Left renal pelvis (tissue), 4 donors: ENCODE data around the gene TSPAN15. TPM values are rescaled to one million over a fixed set of nuclear protein-coding genes. Genes with fewer than 3 reads are reported as not detected.
"Not testable (repeated sequence)": the region's sequence is repeated elsewhere in the genome, so short reads cannot be mapped to it uniquely, and the experiment has no call there.

Experiments
- DNase-seq, 4 donors: peaks; one replicate each; pipeline ENCODE4 v3.0.0-alpha.2; 2013; ENCODE audit warnings: low read depth in 4 of 4, low spot score in 3 of 4
- polyA plus RNA-seq, 4 donors: library from polyadenylated mRNA; unstranded; fragments of 120-200 nt; gene quantifications; one replicate each; pipeline ENCODE4 v1.2.1, GENCODE V29; 2013; ENCODE audit not compliant: insufficient read length in 4 of 4

The TSPAN15 gene
- polyA plus RNA-seq, 4 donors, result 9.8 to 73.9 (median 65.2) TPM

DNA sequence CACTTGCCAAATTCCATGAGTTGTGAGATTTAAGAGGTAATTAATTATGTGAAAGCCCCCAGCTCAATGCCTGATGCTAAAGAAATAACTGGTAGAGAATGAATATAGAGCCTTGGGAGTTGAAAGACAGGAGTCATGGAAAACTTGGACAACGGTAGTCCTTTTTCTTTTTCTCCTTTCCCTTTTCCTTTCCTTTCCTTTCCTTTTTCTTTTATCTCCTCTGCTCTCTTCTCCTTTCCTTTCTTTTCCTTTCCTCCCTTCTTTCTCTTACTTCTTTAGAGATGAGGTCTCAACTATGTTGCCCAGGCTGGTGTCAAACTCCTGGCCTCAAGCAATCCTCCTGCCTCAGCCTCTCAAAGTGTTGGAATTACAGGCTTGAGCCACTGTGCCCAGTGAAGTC is 7.9 kb upstream of the TSPAN15 start:
- DNase-seq, result no peak

DNA sequence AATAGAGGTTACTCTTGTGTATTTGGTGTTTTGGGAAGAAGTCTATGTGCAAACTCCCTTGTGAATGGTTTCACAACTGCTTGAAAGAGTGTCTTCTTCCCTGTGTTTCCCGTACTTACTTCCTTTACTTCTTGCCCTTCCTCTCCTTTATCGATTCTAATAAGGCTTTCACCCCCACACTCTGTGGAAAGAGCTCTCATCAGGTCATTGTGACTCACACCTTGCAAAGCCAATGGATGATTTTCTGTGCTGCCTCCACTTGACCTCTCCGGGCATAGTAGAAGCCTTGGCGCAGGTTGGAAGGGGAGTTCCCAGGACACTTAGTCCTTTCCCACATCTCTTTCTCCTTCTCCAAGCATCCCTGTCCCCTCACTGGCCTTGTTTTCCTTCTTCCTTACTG is 6.2 kb upstream of the TSPAN15 start:
- DNase-seq, result no peak

GRCh38 chr10:69446229-69446628 is 5.0 kb upstream of the TSPAN15 start:
- DNase-seq, result no peak

- no peak for DNase-seq
Measured at GRCh38 chr10:69446650-69447151, 4.6 kb upstream of the TSPAN15 start.

GRCh38 chr10:69449841-69450240 is 1.4 kb upstream of the TSPAN15 start:
- DNase-seq, result no peak

DNA sequence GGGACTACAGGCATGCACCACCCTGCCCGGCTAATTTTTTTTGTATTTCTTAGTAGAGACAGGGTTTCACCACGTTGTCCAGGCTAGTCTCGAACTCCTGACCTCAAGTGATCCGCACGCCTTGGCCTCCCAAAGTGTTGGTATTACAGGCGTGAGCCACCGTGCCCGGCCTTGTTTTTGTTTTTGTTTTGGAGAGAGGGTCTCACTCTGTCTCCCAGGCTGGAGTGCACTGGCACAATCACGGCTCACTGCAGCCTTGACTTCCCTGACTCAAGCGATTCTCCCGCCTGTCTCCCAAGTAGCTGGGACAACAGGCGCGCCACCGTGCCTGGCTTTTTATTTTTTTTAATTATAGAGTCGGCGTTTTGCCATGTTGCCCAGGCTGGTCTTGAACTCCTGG is 870 bp upstream of the TSPAN15 start:
- not testable (repeated sequence) for DNase-seq

GRCh38 chr10:69451784-69452251 is 553 bp downstream of the TSPAN15 start:
- no peak for DNase-seq

- no peak for DNase-seq
Measured at GRCh38 chr10:69452676-69453415, 1.6 kb downstream of the TSPAN15 start.

DNA sequence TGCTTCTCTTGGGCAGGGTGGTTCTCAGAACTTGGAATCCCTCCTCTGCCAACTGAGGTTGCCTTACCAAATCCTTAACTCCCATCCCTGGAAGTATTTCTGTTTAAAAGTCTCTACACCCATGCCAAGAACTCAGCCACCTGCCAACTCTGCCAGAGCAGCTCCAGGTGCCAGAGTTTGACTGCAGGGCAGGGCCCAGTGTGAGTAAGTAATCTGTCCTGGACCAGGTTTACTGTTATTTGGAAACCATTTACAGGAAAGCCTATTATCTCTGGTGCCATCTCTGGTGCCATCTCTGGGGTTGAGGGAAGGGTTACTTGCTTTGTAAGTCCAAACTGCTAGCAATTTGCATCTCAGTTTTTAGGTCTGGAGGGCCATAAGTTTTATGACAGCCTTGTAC is 2.5 kb downstream of the TSPAN15 start:
- no peak for DNase-seq

DNA sequence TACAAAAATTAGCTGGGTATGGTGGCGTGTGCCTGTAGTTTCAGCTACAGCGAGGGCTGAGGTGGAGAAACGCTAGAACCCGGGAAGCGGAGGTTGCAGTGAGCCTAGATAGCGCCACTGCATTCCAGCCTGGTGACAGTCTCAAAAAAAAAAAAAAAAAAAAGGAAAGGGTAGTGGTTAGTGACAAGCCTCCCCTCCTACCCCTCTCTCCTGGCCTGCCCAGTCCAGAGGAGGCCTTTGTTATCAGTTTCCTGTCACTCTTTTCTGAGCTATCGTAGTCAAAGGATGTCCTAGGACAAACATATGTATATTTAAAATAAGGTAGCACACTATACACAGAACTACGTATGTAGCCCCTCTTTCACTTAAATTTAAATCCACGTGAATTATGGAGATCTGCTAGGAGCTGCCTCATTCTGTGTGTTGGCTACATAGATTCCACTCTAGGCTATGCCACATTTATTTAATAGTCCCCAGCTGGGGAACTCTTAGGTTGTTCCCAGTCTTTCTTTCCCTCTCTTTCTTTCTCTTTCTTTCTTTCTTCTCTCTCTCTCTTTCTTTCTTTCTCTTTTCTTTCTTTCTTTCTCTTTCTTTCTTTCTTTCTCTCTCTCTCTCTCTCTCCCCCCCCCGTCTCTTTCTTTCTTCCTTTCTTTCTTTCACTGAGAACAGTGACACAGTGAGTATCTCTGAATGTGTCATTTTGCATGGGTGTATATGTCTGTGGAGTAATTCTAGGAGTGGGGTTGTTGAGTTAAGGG is 3.9 kb downstream of the TSPAN15 start:
- no peak for DNase-seq

DNA sequence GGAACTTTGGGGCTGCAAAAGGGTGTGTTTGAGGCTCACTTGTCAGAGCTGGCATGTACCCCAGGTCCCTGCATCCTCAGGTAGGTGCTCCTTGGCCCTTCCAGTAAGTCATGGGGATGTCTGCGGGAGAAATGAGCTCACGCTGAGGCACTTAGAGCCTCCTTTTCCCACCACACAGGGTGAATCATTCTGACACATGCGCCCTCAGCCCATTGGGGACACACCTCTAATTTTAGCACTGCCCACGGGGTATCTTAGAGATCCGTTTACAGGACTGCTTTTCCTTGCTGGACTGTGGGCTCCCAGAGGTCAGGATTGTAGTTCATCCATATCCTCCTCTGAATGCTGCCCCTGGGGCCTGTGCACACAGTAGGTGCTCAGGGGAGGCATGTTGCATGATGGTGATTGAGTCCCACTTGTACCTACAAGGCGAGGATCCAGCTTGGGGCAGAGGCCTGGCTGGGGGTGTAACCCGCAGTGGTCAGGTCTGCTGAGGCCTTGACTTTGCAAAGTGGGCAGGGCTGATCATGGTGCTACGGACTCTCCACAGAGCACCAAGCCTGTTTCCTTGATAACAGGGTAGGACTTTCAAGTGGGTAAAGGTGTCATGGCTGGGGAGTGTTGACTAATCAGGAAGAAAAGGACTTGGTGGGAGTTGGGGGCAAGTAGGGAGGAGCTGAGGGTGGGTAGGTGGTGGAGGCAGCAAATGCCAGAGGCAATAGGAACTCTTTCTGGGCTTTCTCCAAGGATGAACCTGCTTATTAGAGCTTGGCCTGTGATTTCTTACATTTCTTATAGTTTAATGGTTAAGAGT is 5.8 kb downstream of the TSPAN15 start:
- DNase-seq, result no peak

- no peak for DNase-seq
Measured at GRCh38 chr10:69457771-69458237, 6.5 kb downstream of the TSPAN15 start.

DNA sequence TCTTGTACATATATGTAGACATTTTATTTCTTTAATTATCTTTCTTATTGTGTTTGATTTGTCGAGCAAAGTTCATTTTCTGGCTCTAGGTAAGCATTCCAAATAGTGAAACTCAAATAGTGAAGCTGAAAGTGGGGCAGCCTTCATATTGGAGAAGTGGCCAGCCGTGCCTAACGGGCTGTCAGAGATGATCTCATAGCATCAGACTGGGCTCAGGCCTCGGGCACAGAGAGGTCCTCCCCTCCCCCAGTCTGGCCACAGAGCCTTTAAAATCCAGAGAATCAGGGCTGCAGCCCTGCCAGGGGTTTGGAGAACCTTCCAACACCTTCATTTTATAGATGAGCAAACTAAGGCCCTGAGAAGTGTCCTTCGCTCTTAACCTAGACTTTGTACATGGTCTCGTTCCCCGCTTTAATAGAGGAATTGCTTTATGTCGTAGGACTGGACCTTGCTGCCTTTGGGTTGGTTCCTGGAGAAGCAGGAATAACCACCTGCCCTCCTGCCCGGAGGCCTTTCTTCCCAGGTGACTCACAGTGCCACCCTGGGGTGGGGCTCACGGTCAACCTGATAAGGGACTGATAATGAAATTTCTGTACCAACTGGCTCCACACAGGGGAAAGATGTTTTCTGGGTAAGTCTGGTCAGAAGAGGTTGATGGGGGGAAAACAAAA is 7.3 kb downstream of the TSPAN15 start:
- no peak for DNase-seq

- no peak for DNase-seq
Measured at GRCh38 chr10:69459101-69459790, 8.0 kb downstream of the TSPAN15 start.

- no peak for DNase-seq
Measured at GRCh38 chr10:69459893-69460575, 8.8 kb downstream of the TSPAN15 start.

DNA sequence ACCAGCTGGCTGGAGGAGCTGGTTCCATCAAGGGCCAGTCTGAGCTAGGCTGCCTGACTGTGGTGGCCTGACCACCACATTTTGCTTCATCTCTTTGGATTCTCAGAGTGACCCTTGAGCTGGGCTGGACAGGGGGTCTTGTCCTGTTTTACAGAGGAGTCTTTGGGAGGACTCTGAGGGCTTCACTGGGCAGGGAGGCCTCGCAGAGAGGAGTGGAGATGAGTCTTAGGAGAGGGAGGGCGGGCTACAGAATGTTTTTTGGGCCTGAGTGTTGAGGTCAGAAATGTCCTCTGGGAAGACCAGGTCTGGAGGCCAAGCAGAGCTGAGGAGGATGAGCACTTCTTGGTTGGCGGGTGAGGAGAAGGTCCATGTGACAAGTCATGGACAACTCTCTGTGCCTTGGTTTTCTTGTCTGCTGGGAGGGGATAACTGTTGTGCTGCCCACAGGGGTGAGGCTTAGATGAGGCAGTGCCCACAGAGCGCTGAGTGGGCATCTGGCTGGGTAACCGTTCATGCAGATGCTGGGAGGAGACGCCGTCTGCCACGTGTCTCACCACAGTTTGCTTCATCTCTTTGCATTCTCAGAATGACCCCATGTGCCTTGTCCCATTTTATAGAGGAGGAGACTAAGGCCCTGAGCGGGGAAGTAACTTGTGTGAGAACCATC is 9.4 kb downstream of the TSPAN15 start:
- DNase-seq, result no peak

DNA sequence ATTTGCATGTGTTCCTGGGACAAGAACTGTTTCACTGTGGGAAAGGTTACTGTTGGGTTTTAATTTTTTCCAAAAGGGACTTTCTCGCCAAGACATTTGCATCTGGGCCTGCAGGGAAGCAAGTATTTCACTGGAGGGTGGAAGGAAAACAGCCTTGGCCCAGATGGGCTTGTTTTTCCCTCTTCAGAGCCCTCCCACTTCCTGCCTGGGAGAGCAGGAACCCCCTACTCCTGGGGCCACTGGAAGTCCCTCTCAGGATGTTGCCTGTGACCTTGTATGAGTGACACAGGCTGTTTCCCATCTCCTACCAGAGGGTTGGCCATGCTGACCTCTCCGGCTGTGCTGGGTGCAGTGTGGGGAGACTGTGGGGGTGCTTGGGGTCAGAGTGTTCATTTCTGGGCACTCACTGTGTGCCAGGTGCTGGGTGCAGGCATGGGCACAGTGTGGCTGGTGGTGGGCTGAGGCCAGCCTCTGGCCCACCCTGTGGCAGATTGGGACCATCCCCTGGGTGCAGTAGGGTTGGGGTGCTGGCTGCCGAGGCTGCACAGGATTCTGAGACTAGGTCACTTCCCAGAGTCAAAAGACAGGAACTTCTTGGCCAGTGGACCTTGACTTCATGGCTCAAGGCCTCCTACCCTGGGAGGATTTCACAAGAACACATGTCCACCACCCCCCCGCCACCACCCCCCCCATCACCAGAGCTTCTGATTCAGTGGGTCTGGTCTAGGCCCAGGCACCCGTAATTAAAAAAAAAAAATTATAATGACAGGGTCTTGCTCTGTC is 10.2 kb downstream of the TSPAN15 start:
- no peak for DNase-seq

GRCh38 chr10:69463886-69464285 is 12.6 kb downstream of the TSPAN15 start:
- DNase-seq, result no peak
